Measurements from ENCODE around the gene EMSY. TPM values are rescaled to one million over a fixed set of nuclear protein-coding genes. Genes with fewer than 3 reads are reported as not detected.

EMSY gene
- total RNA-seq, 1 experiment from 2014 or later: 19.7 TPM

GRCh38 chr11:76448506-76448905 lies 3.7 kb downstream of the EMSY start:
- DNase-seq (ENCODE audit: unreplicated experiment): no peak
- intact Hi-C loops (cut with micrococcal nuclease): no loop called here
- H3K4me1 Mint-ChIP-seq (ENCODE audit: insufficient read depth, unreplicated experiment): no peaks in the 10 kb centered on the region

GRCh38 chr11:76453248-76453647 lies 8.4 kb downstream of the EMSY start:
- ChIA-PET POLR2A (interaction anchor here (0.6 kb wide), 1 partner anchor 51 kb away, joined by 3 read pairs; no protein-coding TSS in a partner anchor), CTCF (no interaction called here)
- no peak for DNase-seq (ENCODE audit: unreplicated experiment)
- no TSS peak for BruUV-seq (replicated peaks)
- Mint-ChIP-seq H3K9me3 (ENCODE audit: unreplicated experiment) (no peaks in the 10 kb centered on the region), H3K4me1 (ENCODE audit: insufficient read depth, unreplicated experiment) (no peaks in the 10 kb centered on the region), H3K36me3 (ENCODE audit: insufficient read depth, unreplicated experiment) (peaks cover 45% of the 10 kb centered on the region), H3K27ac (ENCODE audit: low read depth, unreplicated experiment) (no peak overlapping the region), H3K27me3 (ENCODE audit: insufficient read depth, unreplicated experiment) (no peaks in the 10 kb centered on the region), H3K4me3 (ENCODE audit: unreplicated experiment) (no peak overlapping the region)
- TF ChIP-seq CTCF (IDR thresholded peaks at IDR 0.05; ENCODE audit: unreplicated experiment): no peak
- intact Hi-C loops (cut with micrococcal nuclease): no loop called here

More at GRCh38 chr11:76448506-76448905, 3.7 kb downstream of the EMSY start:
- Mint-ChIP-seq H3K9me3 (ENCODE audit: unreplicated experiment) (no peaks in the 10 kb centered on the region), H3K27me3 (ENCODE audit: insufficient read depth, unreplicated experiment) (no peaks in the 10 kb centered on the region), H3K36me3 (ENCODE audit: insufficient read depth, unreplicated experiment) (peaks cover 44% of the 10 kb centered on the region), H3K4me3 (ENCODE audit: unreplicated experiment) (no peak overlapping the region), H3K27ac (ENCODE audit: low read depth, unreplicated experiment) (no peak overlapping the region)
- TF ChIP-seq CTCF (IDR thresholded peaks at IDR 0.05; ENCODE audit: unreplicated experiment): no peak
- ChIA-PET POLR2A (interaction anchor here (0.7 to 1.2 kb wide), 2 partner anchors 67 to 1020 kb away, joined by 3 read pairs; partner anchors contain the start of genes GVQW3 and THAP12), CTCF (interaction anchor here (0.6 to 1.2 kb wide), 4 partner anchors 11 to 885 kb away, joined by 3 to 4 read pairs (median 3); no protein-coding TSS in a partner anchor)
- no TSS peak for BruUV-seq (replicated peaks)

GRCh38 chr11:76455331-76455730 lies 10.5 kb downstream of the EMSY start:
- H3K36me3 Mint-ChIP-seq (ENCODE audit: insufficient read depth, unreplicated experiment): peaks cover 37% of the 10 kb centered on the region
- no peak overlapping the region for H3K4me3 Mint-ChIP-seq (ENCODE audit: unreplicated experiment)

GRCh38 chr11:76455931-76456330 lies 11.1 kb downstream of the EMSY start:
- no TSS peak for BruUV-seq (replicated peaks)
- no peak for DNase-seq (ENCODE audit: unreplicated experiment)
- CTCF ChIA-PET: interaction anchor here (0.5 kb wide), 1 partner anchor 1526 kb away, joined by 3 read pairs; no protein-coding TSS in a partner anchor
- H3K36me3 Mint-ChIP-seq (ENCODE audit: insufficient read depth, unreplicated experiment): peaks cover 31% of the 10 kb centered on the region
- TF ChIP-seq CTCF (IDR thresholded peaks at IDR 0.05; ENCODE audit: unreplicated experiment): no peak
- no peak overlapping the region for H3K4me3 Mint-ChIP-seq (ENCODE audit: unreplicated experiment)
- POLR2A ChIA-PET: interaction anchor here (0.7 to 2.2 kb wide), 3 partner anchors 10 to 565 kb away, joined by 3 to 8 read pairs (median 8); no protein-coding TSS in a partner anchor
- H3K9me3 Mint-ChIP-seq (ENCODE audit: unreplicated experiment): no peaks in the 10 kb centered on the region
- H3K27me3 Mint-ChIP-seq (ENCODE audit: insufficient read depth, unreplicated experiment): no peaks in the 10 kb centered on the region
- intact Hi-C loops (cut with micrococcal nuclease): no loop called here
- no peaks in the 10 kb centered on the region for H3K4me1 Mint-ChIP-seq (ENCODE audit: insufficient read depth, unreplicated experiment)
- no peak overlapping the region for H3K27ac Mint-ChIP-seq (ENCODE audit: low read depth, unreplicated experiment)

More at GRCh38 chr11:76455331-76455730, 10.5 kb downstream of the EMSY start:
- Mint-ChIP-seq H3K4me1 (ENCODE audit: insufficient read depth, unreplicated experiment) (no peaks in the 10 kb centered on the region), H3K27ac (ENCODE audit: low read depth, unreplicated experiment) (no peak overlapping the region), H3K9me3 (ENCODE audit: unreplicated experiment) (no peaks in the 10 kb centered on the region), H3K27me3 (ENCODE audit: insufficient read depth, unreplicated experiment) (no peaks in the 10 kb centered on the region)
- ChIA-PET POLR2A (interaction anchor here (0.7 to 2.2 kb wide), 4 partner anchors 9 to 846 kb away, joined by 3 to 8 read pairs (median 6); no protein-coding TSS in a partner anchor), CTCF (interaction anchor here (0.6 kb wide), 1 partner anchor 57 kb away, joined by 3 read pairs; no protein-coding TSS in a partner anchor)
- BruUV-seq (replicated peaks): no TSS peak
- no peak for TF ChIP-seq CTCF (IDR thresholded peaks at IDR 0.05; ENCODE audit: unreplicated experiment)
- intact Hi-C loops (cut with micrococcal nuclease): no loop called here
- no peak for DNase-seq (ENCODE audit: unreplicated experiment)

All from MCF 10A (cell line).